UCSD-AML1 (cell line): ENCODE results near the gene PANK4.
A peak's percentile ranks its signal among the peaks of the same experiment; 100 is the strongest.

Source experiments
- DNase-seq: peaks from one replicate; lab custom pipeline; 2025; ENCODE audit not compliant: unreplicated experiment; lab: John Stamatoyannopoulos, UW

Gene PANK4

DNA sequence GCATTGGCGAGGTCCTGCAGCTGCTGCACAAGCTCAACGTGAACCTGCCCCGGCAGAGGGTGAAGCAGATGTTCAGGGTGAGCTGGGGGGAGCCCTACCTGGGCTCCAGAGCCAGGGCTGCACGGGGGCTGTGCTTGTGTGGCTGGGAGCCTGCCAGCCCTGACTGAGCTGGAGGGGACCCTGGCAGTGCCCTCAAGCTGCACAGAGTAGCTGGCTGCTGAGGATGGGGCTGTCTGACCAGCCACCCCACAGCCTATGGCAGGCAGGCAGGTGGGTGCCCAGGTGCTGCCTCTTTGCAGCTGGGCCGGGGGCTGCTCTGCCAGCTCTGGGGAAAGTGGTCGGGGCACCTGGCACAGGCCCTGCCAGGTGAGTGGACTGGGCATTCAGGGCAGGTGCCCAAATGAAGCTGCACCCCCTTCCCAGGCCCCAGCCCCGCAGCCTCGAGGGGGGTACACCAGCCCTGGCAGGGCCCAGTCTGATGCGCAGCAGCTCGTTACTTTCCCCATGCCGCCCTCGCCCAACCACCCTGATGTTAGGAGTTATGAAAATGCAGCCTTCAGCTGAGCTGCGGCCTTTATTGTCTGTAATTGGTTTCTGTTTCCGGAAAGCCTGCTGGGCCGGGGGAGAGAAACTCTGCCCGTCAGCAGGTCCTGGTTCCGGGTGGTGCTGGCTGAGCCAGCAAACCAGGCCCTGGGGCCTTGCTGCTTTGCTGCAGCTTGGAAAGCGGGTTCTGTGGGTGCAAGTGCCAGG lies 46.0 kb downstream of the PANK4 start:
- DNase-seq, result no peak

DNA sequence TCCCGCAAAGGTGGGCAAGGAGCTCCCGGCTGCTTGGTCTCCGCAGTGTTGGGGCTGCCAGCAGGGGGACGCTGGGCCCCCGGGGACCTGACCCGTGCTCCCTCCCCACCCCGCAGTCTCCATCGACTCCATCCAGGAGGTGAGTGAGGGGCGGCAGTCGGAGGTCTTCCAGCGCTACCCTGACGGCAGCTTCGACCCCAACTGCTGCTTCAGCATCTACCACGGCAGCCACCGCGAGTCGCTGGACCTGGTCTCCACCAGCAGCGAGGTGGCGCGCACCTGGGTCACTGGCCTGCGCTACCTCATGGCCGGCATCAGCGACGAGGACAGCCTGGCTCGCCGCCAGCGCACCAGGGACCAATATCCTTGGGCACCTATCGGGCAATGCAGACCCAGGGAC lies 46.8 kb downstream of the PANK4 start:
- no peak for DNase-seq

DNA sequence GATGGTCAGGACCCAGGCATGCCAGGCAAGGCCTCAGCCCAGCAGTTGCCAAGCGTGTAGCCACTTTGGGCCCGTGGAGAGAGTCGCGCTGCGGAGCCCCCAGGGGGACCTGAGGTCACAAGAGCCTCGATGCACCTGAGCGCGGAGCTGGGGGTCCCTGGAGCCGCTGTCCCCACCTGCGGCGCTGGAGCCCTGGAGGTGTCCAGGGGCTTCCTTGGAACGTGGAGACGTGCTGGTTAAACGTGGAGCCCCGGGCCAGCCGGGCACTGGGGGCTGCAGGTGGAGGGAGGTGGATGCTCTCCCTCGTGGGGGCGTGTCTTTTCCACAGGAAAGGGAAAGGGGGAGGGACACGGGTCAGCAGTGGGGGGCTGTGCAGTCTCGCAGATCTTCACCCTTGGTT lies 47.2 kb downstream of the PANK4 start:
- DNase-seq, result no peak

DNA sequence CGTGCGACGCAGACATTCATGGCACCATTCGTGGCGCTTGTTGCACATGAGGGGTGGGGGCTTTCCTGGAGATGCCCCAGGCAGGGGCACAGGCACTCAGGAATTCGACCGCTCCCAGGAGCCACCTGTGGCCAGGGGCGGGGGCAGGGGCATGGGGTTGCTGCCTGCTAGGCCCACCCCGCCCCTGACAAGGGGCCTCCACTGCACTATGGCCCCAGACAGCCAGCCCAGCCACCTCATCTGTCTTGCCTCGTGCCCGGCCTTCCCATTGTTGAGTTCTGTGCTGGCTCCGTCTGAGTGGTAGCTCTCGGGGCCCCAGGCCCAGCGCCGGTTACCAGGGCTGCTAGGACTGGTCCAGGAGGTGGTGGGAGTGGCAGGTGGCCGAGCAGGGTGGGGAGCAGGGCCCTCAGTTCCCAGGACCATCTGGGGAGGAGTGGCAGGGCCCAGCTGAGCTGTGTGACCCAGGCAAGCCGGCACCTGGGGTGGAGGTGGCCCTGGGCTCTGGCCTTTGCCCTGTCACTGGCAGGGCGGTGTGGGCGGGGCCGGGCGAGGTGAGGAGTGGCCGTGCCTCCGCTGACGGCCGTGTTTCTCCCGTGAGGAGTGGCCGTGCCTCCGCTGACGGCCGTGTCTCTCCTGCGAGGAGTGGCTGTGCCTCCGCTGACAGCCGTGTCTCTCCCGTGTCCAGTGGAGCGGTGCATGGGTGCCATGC lies 48.5 kb downstream of the PANK4 start:
- no peak for DNase-seq

DNA sequence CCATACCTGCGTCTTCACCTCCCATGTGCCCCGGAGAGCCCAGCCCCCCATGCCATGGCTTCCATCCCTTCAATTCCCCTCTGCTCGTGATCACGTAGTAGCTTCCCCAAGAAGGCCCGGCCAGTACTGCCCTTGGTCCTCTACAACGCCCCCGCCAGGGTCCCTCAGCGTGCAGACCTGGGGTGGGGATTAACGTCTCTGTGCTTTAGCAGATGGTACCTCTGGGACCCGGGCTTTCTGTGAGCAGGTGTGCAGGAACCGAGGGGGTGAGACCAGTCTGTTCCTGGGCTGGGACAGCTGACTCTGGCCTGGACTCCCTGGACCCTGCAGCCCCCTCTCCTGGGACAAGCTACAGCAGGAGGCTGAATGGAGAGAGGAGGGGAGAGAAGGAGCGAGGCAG lies 49.1 kb downstream of the PANK4 start:
- DNase-seq, result no peak

DNA sequence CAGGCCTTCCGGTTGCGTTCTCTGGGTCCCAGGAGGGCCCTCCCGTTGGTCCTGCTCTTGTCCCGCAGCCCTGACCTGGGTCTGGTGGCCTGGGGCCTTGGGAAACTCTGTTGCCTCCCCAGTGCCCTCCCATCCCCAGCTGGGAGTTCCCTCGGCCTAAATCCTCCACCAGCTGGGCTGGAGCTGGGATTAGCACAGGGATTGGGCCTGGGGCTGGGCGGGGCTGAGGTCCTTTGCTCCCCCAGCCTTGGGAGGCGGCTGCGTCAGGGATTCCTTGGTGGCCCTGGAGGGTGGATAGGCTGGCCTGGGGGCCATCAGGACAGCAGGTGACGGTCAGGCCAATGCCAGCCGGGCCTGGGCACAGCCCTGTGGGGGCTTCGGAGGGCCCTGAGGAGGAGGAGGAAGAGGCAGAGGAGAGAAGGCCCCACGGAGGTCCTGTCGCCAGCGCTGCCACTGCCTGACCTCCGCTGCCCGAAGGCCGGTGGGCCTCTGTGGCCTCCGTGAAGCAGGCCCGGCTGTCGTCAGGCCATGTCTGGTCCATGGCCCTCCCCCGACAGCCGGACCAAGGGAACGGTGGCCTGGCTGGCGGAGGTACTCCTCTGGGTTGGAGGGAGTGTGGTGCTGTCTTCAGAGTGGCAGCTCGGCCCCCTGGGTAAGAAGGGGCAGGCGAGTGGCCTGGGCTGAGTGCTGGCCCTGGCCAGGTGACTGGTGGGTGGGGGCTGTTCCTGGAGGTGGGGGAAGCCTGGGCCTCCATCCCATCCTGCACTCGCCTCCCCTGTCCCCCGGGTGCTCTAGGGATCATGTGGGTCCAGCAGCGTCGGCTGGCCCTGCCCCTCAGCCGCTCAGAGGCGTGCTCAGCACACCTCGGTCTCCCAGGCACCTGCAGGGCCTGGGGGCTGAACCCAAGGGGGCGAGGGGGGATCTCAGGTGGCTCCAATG lies 50.1 kb downstream of the PANK4 start, which contains the start of gene PLCH2:
PLCH2 (plus strand) TSS at position 229 of the 939 bp plus-strand sequence; CDS start at position 529, 300 bp downstream.
- no peak for DNase-seq

DNA sequence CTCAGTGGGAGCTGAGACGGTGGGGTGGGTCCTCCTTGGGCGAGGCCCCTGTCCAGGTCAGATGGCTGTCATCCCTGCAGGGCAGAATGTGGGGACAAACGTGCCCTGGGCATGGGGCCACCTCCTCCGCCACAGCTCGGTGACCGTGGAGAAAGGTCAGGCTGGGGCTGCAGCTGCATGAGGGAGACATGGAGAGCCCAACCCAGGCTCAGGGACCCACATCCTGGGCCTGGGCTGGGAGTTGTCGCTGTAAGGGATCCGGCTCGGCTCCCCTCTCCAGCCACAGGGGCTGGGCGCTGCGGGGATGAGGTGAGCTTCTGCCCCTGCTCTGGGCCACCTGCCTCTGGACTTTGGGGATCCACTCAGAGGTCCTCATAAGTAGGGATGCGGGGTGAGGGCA lies 50.8 kb downstream of the PANK4 start:
- DNase-seq, result no peak

DNA sequence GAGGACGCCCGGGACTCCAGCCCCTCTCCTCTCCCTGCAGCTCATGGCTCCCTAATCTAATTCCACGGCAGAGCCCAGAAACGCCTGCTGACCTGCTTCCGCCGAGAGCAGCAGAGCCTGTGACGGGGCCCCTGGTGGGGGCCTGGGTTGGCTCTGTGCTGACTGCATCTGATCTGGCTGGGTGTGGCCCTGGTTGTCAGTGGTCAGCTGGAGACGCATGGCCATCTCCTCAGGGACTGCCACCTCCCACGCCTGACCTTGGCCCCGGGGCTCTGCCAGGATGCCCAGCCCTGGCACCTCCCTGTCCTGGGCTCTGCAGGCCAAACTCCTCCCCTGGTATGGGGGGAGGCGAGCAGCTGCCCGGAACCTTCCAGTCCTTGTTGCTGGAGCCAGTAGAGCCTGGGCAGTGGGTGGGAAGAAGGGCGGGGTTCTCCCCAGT lies 51.4 kb downstream of the PANK4 start:
- no peak for DNase-seq

DNA sequence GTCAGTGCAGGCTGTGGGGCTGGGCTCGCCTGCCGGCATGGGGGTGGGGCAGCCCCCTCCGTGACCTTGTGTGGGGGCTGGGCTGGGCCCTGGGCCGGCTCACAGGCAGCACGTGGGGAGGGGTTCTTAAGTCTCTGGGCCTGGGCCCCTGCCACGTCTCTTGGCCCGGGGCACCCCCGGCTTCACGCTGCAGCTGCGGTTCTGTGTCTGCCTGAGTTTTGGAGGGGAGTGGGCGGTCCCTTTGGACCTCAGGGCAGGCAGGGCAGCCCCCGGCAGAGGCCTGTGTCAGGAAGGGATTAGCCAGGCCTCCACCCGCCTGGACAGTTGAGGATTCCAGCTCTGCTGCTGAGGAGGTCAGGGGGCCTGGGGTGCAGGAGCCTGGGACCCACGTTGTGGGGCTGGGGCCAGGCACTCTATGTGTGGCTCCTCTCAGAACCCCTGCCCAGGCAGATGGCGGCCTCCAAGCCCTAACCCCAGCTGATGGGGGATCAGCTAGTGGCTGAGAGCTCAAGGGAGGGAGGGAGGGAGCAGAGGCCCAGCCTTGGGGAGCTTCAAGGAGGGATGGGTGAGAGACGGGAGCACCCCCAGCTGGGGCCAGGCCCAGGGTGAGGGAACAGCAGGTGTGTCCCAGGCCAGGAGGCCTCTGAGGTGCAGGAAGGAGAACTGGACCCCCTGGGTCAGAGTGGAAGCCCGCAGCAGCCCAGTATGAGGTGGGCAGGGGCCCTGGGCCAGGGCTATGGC lies 52.1 kb downstream of the PANK4 start:
- no peak for DNase-seq

DNA sequence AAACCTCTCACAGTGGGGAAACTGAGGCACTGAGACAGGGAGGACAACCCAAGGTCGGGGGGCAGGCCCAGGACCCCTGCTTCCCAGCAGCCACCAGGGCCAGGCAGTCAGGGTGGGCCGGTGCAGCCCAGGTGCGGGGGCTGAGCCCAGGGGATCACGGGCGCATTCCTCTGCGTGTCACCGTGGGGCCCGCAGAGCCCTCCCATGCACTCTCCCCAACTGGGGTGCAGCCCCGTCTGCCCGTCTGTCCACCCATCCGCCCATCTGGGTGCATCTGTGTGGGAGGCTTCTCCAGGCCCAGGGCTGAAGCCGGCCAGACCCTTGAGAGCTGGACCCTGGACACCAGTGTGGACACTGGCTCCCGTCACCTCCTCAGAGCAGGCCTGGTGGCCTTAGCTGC lies 53.2 kb downstream of the PANK4 start:
- no peak for DNase-seq

DNA sequence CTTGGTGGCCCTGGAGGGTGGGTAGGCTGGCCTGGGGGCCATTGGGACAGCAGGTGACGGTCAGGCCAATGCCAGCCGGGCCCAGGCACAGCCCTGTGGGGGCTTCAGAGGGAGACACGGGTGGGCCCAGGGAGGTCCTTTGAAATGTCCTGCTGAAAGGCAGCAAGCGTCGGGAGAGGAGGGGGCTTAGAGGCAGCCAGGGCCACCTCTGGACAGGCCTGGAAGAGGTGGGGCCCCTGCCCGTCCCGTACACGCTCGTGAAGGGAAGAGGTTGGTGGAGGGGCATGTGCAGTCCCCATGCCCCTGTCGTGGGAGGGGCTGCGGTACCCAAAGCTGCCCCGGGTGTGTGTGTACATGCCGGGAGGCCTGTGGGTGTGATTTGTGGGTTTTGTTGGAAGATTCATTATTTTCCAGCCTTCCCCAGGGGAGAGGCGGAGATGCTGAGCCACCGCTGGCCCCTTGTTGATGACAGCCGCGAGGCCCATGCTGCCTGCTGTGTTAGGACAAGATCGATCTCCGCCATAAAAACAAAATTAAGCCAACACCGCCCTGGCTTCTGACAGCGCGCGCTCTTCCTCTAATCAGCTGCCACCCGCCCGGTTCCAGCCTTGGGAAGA lies 53.7 kb downstream of the PANK4 start:
- DNase-seq, result no peak

DNA sequence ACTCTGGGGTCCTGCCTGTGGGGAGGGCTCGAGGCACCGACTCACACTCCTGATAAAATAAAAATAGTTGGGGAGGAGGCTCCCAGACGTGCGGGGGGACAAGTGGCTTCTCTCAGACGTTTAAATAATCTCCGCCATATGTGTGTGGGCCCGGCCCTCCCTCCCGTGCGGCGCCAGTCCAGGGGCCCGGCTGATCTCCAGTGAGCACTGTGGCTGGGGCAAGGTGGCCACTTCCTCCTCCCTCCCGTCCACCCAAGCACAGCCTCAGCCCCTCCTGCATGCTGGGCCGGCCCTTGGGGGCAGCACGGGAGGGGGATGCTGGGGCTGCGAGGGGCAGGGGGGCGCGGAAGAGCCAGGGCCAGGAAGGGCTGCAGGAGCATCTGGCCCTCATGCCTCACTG lies 54.3 kb downstream of the PANK4 start:
- no peak for DNase-seq

DNA sequence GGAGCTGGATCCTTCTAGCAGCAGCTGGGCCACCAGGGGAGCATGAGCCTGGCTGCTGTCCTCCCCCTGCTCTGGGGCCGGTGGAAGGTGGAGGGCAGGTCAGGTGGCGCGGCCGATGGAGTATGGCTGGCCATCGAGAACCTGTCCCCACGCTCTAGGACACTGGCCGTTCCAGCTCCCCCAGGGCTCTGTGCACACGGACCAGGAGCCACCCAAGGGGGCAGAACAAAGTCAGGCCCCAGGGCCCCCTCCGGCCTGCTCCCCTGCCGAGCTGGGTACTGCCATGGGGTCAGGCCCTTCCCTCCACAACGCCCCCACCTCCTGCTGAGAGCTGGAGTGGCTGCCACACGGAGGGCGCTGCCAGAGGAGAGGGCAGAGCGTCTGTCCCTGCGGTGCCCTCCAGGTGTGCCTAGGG lies 54.8 kb downstream of the PANK4 start:
- no peak for DNase-seq

DNA sequence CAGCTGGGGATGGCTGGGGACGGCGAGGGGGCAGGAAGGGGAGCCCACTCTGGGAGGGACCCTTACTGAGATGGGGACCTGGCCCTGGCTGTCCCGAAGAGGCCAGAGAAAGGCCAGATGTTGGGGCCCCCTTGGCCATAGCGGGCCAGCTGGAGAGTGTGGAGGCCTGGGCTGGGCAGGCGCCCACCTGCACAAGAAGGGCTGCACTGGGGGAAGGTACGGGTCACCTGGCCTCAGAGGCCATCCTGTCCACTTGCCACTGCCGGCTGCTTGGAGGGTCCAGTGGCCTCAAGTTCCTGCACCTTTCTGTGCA lies 55.3 kb downstream of the PANK4 start:
- DNase-seq, result no peak

DNA sequence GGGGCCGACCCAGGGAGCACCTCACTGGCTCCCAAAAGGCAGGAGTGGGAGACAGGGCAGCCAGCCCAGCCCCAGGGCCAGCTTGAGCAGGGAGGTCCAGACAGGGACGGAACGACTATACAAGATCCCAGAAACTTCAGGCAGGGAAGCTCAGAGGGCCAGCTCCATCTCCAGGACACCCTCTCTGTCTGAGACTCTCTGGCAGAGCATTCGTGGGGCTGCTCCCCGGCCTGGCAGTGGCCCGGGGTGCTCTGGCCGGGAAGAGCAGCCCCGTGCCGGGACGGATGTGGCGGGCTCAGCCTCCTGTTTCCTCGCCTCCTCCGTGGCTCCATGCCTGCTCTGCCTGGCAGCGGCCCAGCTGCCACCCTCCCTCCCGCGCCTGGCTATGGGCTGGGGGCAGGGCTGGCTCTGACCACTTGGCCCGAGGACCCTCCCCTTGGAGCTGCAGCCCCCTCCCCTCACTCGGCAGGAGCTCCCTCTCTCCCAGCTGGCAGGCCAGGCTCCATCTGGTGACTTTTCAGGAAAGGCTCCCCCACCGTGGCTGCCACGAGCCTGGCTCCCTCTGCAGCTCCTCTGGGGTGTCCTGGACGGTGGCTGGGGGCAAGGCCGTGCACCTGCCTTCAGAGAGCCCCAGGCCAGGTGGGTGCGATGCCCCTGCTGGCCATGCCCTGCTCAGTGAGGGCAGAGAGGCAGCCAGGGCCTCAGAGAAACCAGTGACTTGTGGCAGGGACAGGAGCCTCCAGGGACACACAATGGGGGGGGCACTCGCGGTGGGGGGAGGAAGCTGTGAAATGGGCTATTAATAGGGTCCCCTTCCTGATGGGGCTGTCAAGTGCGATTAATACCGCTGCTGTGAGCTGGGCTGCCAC lies 55.9 kb downstream of the PANK4 start:
- DNase-seq, result no peak

DNA sequence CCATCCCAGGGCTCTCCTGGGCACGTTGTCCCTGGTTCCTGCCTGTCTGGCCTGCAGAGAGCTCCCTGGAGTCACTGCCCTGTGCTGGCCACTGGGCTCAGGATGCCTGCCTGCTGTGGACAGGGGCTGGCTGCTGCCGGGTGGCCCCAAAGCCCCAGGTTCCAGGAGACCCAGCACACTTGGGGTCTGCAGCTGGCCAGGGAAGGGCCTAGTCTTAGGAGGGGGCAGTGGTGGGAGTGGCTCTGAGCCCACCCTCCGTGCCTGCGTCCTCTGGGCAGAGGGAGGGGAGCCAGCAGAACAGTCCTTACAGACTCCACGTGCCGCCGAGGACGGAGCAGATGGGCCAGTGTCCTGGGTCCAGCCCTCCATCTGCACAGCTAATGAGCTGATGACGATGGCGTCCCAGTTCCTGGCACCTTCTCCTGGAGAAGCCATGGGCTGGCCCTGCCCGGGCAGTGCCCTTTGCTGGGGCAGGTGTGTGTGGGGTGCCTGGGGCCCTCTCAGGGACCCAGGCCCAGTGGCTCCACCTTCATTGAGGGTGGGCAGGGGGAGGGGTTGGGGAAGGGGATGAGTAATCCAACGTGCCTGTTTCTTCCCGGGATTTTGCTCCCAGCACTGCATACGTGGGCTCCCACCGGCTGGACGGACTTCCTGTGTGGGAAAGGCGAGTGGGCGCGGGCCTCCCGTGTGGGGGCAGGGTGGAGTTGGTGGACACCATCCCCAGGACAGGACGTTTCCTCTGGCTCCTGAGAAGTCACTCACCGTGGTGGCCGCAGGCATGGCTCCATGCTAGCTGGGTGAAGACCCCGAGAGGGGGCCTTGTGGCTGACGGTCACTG lies 57.1 kb downstream of the PANK4 start:
- DNase-seq, result no peak

DNA sequence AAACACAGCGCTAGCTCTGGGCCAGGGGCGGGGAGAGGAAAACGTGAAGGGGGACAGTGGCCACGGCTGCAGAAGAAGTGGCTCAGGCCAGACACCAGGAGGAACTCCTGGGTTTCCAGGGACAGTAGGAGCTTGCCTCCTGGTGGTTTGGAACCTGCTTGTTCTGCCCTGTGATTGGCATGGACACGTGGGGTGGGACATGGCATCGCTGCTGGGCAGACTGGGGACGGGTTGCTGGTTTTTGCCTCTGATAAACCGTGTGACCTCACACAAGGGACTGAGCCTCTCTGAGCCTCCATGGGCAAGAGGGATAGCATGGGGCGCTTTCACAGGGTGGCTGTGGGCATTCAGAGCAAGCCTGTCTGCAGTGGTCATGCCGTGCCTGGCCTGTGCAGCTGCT lies 57.9 kb downstream of the PANK4 start:
- DNase-seq, result no peak

DNA sequence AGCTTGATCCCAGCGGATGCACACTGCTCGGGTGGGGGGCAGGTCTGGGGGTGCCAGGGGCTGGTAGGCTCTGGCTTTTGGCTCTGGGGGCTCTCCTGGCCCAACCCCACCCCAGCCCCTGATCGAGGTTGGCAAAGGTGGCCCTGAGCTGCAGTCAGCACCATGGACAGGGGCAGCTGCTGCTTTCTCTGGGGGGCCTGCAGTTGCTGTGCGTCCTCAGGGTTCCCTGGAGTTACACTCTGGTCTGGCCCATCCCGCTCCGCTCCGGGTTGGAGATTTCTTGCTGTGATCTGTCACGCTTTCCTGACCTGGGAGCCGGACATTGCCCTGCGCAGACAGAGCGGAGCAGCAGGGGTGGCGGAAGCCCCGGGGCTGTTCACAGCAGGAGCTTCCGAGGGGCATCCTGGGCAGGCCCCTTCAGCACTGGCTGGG lies 58.3 kb downstream of the PANK4 start:
- peak; percentile 24 for DNase-seq
